Liver (tissue), 9 donors: Measurements from ENCODE around the gene RAB3C. TPM values are rescaled to one million over a fixed set of nuclear protein-coding genes. Genes with fewer than 3 reads are reported as not detected.

Experiments used
- DNase-seq: peaks from one replicate; pipeline ENCODE4 v3.0.0-alpha.2; 2017; ENCODE audit warnings: low spot score
- H3K27ac ChIP-seq, 2 donors: one replicate each; pipeline ENCODE4 v1.7.0; 2013; ENCODE audit warnings: inconsistent platforms in 2 of 2, low read length in 2 of 2, control low read depth in 1 of 2, low read depth in 1 of 2, mild to moderate bottlenecking in 1 of 2
- H3K27me3 ChIP-seq, 4 donors: one replicate each; pipeline versions ENCODE4 v1.6.1 to v1.7.0; 2013; ENCODE audit warnings: low read length in 3 of 4, inconsistent platforms in 1 of 4, mild to moderate bottlenecking in 1 of 4, moderate library complexity in 1 of 4; ENCODE audit not compliant: control insufficient read depth in 4 of 4, insufficient read depth in 4 of 4
- H3K36me3 ChIP-seq, 4 donors: one replicate each; pipeline versions ENCODE4 v1.6.1 to v1.7.0; 2013; ENCODE audit warnings: low read length in 3 of 4, mild to moderate bottlenecking in 3 of 4, low read depth in 1 of 4, moderate library complexity in 1 of 4; ENCODE audit not compliant: control insufficient read depth in 4 of 4, insufficient read depth in 3 of 4
- H3K4me1 ChIP-seq, 4 donors: one replicate each; pipeline versions ENCODE4 v1.6.1 to v1.7.0; 2013; ENCODE audit warnings: low read length in 3 of 4, mild to moderate bottlenecking in 3 of 4, moderate library complexity in 1 of 4; ENCODE audit not compliant: control insufficient read depth in 4 of 4, insufficient read depth in 4 of 4
- H3K4me3 ChIP-seq, 3 donors: one replicate each; pipeline versions ENCODE4 v1.6.1 to v1.7.0; 2013; ENCODE audit warnings: low read length in 3 of 3, control low read depth in 1 of 3, low read depth in 1 of 3, mild to moderate bottlenecking in 1 of 3
- H3K9ac ChIP-seq, 2 donors: one replicate each; pipeline ENCODE4 v1.7.0; 2013; ENCODE audit warnings: low read length in 2 of 2, mild to moderate bottlenecking in 2 of 2, moderate library complexity in 2 of 2, control low read depth in 1 of 2, low read depth in 1 of 2
- H3K9me3 ChIP-seq, 4 donors: one replicate each; pipeline versions ENCODE4 v1.6.1 to v1.7.0; 2013; ENCODE audit warnings: low read length in 3 of 4; ENCODE audit not compliant: control insufficient read depth in 4 of 4
- CTCF ChIP-seq: fragments of 150-350 bp; IDR thresholded peaks from 2 replicates; pipeline ENCODE4 v1.5.1; 2017; ENCODE audit warnings: improper control_type of control experiment, low read depth, low read length; ENCODE audit not compliant: missing input control
- FOXA1 ChIP-seq: IDR thresholded peaks from 2 replicates; pipeline ENCODE4 v1.6.1; 2016; ENCODE audit warnings: antibody characterized with exemption
- JUND ChIP-seq, 2 donors: IDR thresholded peaks; 2 replicates each; pipeline ENCODE4 v1.6.1; 2016; ENCODE audit warnings: antibody characterized with exemption in 2 of 2
- NR2F2 ChIP-seq: IDR thresholded peaks from 2 replicates; pipeline ENCODE4 v1.6.1; 2016; ENCODE audit warnings: antibody characterized with exemption
- RAD21 ChIP-seq, 2 donors: IDR thresholded peaks; 2 replicates each; pipeline ENCODE4 v1.6.1; 2016; ENCODE audit warnings: antibody characterized with exemption in 2 of 2, mild to moderate bottlenecking in 2 of 2
- RXRA ChIP-seq, 2 donors: IDR thresholded peaks; 2 replicates each; pipeline ENCODE4 v1.6.1; 2017 to 2018; ENCODE audit warnings: antibody characterized with exemption in 2 of 2, mild to moderate bottlenecking in 1 of 2
- SP1 ChIP-seq: IDR thresholded peaks from 2 replicates; pipeline ENCODE4 v1.6.1; 2018; ENCODE audit warnings: antibody characterized with exemption, mild to moderate bottlenecking
- WGBS: extraction: QIAGEN DNeasy Blood & Tissue Kit; methylation state at CpG from one replicate; pipeline ENCODE4 v1.1.7; 2013; 5-methylcytosine and 5-hydroxymethylcytosine counted together
- polyA plus RNA-seq, 2 donors: library from polyadenylated mRNA; stranded (reverse) in 1 of 2; unstranded in 1 of 2; fragments of 200-250 nt in 1 of 2; fragments of >200 nt in 1 of 2; fragmentation: Nextera tagmentation in 1 of 2; extraction: Ambion mirVana in 1 of 2; gene quantifications; one replicate each; pipeline versions ENCODE4 v1.2.1 to v1.2.3, GENCODE V29; 2013 to 2015
- total RNA-seq, 2 donors: library from RNA; depleted of rRNA; stranded (reverse); fragments of >200 nt; gene quantifications; one replicate each; pipeline ENCODE4 v1.2.3, GENCODE V29; 2014
- TF ChIP-seq, protein P1 (sequence below): IDR thresholded peaks from 2 replicates; pipeline ENCODE4 v1.6.1; 2016; ENCODE audit warnings: antibody characterized with exemption, mild to moderate bottlenecking
- donor health status: healthy.
- donor health status: healthy.
- donor health status: healthy.
- donor health status: healthy.
- donor health status: healthy.

RAB3C gene
- total and polyA plus RNA-seq, 4 donors: 0.72 to 4.6 (median 1.3) TPM

GRCh38 chr5:58887311-58887710, 304.4 kb downstream of the RAB3C start:
- WGBS: 87% methylated on average over 4 of the region's 4 CpGs
- Histone ChIP-seq H3K36me3 (no peaks in the 10 kb centered on the region), H3K27me3 (peaks cover 0 to 3% (median 0%) of the 10 kb centered on the region in 4 donors), H3K27ac (peak overlapping the region in 1 of 2 donors; percentile 10), H3K4me1 (no peaks in the 10 kb centered on the region), H3K9ac (no peak overlapping the region), H3K4me3 (no peak overlapping the region), H3K9me3 (no peaks in the 10 kb centered on the region)
- DNase-seq: no peak
- TF ChIP-seq, protein P1, sequence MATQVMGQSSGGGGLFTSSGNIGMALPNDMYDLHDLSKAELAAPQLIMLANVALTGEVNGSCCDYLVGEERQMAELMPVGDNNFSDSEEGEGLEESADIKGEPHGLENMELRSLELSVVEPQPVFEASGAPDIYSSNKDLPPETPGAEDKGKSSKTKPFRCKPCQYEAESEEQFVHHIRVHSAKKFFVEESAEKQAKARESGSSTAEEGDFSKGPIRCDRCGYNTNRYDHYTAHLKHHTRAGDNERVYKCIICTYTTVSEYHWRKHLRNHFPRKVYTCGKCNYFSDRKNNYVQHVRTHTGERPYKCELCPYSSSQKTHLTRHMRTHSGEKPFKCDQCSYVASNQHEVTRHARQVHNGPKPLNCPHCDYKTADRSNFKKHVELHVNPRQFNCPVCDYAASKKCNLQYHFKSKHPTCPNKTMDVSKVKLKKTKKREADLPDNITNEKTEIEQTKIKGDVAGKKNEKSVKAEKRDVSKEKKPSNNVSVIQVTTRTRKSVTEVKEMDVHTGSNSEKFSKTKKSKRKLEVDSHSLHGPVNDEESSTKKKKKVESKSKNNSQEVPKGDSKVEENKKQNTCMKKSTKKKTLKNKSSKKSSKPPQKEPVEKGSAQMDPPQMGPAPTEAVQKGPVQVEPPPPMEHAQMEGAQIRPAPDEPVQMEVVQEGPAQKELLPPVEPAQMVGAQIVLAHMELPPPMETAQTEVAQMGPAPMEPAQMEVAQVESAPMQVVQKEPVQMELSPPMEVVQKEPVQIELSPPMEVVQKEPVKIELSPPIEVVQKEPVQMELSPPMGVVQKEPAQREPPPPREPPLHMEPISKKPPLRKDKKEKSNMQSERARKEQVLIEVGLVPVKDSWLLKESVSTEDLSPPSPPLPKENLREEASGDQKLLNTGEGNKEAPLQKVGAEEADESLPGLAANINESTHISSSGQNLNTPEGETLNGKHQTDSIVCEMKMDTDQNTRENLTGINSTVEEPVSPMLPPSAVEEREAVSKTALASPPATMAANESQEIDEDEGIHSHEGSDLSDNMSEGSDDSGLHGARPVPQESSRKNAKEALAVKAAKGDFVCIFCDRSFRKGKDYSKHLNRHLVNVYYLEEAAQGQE: no peak
- no peak for TF ChIP-seq SP1

DNA sequence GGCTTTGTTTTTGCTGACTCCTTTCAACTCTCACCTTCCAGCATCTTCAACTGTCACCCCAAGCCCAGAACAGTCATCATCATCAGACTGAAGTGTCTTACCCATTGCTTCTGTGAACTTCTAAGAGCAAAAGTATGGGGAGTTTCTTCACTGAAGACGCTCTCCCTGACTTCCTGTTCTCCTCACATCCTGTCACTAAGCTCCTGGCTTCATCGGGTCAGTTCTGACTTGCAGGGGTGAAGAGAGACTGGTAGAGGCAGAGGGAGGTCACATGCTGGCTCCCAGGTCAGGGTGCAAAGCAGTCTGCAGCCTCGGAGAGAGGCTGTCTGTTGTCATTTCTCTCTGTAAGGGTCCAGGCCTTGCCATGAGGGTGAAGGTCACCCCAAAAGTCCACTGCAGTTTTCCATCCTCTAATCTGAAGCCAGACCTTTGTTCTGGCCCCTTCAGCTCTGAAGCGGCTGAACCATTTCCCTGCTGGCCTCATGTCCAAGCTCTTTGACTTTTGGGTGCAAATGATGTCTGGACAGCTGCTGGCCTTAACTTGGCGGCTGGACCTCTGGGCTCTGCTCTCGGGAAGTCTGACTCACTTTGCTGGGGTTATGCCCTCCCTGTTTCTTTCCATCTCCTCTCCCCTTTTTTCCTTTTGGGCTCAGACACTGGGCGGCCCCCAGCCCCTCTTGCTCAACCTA, 305.0 kb downstream of the RAB3C start:
- no peak overlapping the region for H3K4me3 ChIP-seq
- peak; percentile 72 to 75 for TF ChIP-seq RXRA (IDR thresholded peaks at IDR 0.05)
- no peak for TF ChIP-seq FOXA1
- no peak for TF ChIP-seq CTCF
- TF ChIP-seq RAD21 (IDR thresholded peaks at IDR 0.05): no peak
- peak; percentile 52 for TF ChIP-seq SP1
- peak; percentile 100 for TF ChIP-seq NR2F2
- TF ChIP-seq, protein P1: no peak
- TF ChIP-seq JUND (IDR thresholded peaks at IDR 0.05): peak; percentile 72 to 90
- H3K4me1 ChIP-seq: no peaks in the 10 kb centered on the region
- WGBS: 68% methylated on average over 7 of the region's 7 CpGs
- no peak overlapping the region for H3K9ac ChIP-seq
- DNase-seq: no peak
- peaks cover 0 to 3% (median 0%) of the 10 kb centered on the region in 4 donors for H3K27me3 ChIP-seq
- no peaks in the 10 kb centered on the region for H3K9me3 ChIP-seq
- no peak overlapping the region for H3K27ac ChIP-seq
- H3K36me3 ChIP-seq: no peaks in the 10 kb centered on the region
